Endothelial cell (in vitro differentiated cells): ENCODE results near the gene PAPPA2. TPM values are rescaled to one million over a fixed set of nuclear protein-coding genes. Genes with fewer than 3 reads are reported as not detected.

ENCODE experiments used
- DNase-seq: peaks from one replicate; pipeline ENCODE4 v3.0.0; 2021; ENCODE audit warnings: low spot score
- H3K27ac Mint-ChIP-seq: one replicate; pipeline ENCODE4 v1.8.0; 2021; ENCODE audit warnings: mixed read lengths, inconsistent platforms; ENCODE audit not compliant: unreplicated experiment
- H3K27me3 Mint-ChIP-seq: one replicate; pipeline ENCODE4 v1.8.0; 2021; ENCODE audit warnings: mild to moderate bottlenecking, moderate library complexity, mixed read lengths, inconsistent platforms; ENCODE audit not compliant: unreplicated experiment
- H3K36me3 Mint-ChIP-seq: one replicate; pipeline ENCODE4 v1.8.0; 2021; ENCODE audit warnings: mild to moderate bottlenecking, low read depth, mixed read lengths, inconsistent platforms; ENCODE audit not compliant: unreplicated experiment
- H3K4me1 Mint-ChIP-seq: one replicate; pipeline ENCODE4 v1.8.0; 2021; ENCODE audit warnings: mild to moderate bottlenecking, mixed read lengths, inconsistent platforms; ENCODE audit not compliant: unreplicated experiment
- H3K4me3 Mint-ChIP-seq: one replicate; pipeline ENCODE4 v1.8.0; 2021; ENCODE audit warnings: mild to moderate bottlenecking, mixed read lengths, inconsistent platforms; ENCODE audit not compliant: unreplicated experiment
- H3K9me3 Mint-ChIP-seq: one replicate; pipeline ENCODE4 v1.8.0; 2021; ENCODE audit warnings: mixed read lengths, inconsistent platforms; ENCODE audit not compliant: unreplicated experiment
- total RNA-seq: library from RNA; stranded (reverse); fragmentation: NEBNext Ultra II Directional; extraction: Animal tissue kit (Norgen Biotek cat#: 25700); gene quantifications from one replicate; pipeline ENCODE4 v1.2.1, GENCODE V29; 2021; ENCODE audit not compliant: unreplicated experiment
- TF ChIP-seq, protein P1 (sequence below): fragments of 200-600 bp; sonication (generic); IDR thresholded peaks from one replicate; pipeline ENCODE4 v1.5.0; 2021; ENCODE audit warnings: antibody characterized with exemption; ENCODE audit not compliant: unreplicated experiment

Gene PAPPA2
- total RNA-seq, 1 donor from 2014 or later: 0.33 TPM

- DNase-seq: no peak
- H3K9me3 Mint-ChIP-seq: no peaks in the 10 kb centered on the region
- peaks cover 6% of the 10 kb centered on the region for H3K27me3 Mint-ChIP-seq
- no peak overlapping the region for H3K4me3 Mint-ChIP-seq
- TF ChIP-seq, protein P1, sequence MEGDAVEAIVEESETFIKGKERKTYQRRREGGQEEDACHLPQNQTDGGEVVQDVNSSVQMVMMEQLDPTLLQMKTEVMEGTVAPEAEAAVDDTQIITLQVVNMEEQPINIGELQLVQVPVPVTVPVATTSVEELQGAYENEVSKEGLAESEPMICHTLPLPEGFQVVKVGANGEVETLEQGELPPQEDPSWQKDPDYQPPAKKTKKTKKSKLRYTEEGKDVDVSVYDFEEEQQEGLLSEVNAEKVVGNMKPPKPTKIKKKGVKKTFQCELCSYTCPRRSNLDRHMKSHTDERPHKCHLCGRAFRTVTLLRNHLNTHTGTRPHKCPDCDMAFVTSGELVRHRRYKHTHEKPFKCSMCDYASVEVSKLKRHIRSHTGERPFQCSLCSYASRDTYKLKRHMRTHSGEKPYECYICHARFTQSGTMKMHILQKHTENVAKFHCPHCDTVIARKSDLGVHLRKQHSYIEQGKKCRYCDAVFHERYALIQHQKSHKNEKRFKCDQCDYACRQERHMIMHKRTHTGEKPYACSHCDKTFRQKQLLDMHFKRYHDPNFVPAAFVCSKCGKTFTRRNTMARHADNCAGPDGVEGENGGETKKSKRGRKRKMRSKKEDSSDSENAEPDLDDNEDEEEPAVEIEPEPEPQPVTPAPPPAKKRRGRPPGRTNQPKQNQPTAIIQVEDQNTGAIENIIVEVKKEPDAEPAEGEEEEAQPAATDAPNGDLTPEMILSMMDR: no peak
- no peak overlapping the region for H3K27ac Mint-ChIP-seq
- H3K36me3 Mint-ChIP-seq: no peaks in the 10 kb centered on the region
- H3K4me1 Mint-ChIP-seq: no peaks in the 10 kb centered on the region
Observed at GRCh38 chr1:176702901-176703300, 239.9 kb downstream of the PAPPA2 start.

DNA sequence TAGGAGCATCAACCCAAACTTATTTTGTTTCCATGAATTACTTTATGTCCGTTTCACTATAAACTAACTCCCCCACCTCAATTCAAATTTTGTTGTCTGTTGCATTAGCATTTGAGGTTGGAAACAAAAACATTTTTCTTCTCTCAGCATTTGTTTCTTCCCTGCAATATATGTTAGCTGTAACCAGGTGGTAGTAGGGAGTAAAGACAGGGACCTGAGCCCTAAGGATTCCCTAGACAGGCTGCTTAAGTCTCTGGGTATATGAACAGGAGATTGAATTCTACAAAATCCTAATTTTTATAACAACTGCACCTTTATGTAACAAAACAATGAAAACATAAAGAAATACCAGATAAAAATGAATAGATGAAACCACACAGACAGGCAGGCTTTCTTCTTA lies 242.6 kb downstream of the PAPPA2 start:
- Mint-ChIP-seq H3K4me3 (no peak overlapping the region), H3K27ac (no peak overlapping the region), H3K27me3 (peaks cover 3% of the 10 kb centered on the region), H3K4me1 (no peaks in the 10 kb centered on the region), H3K36me3 (no peaks in the 10 kb centered on the region), H3K9me3 (no peaks in the 10 kb centered on the region)
- TF ChIP-seq, protein P1: no peak
- no peak for DNase-seq

DNA sequence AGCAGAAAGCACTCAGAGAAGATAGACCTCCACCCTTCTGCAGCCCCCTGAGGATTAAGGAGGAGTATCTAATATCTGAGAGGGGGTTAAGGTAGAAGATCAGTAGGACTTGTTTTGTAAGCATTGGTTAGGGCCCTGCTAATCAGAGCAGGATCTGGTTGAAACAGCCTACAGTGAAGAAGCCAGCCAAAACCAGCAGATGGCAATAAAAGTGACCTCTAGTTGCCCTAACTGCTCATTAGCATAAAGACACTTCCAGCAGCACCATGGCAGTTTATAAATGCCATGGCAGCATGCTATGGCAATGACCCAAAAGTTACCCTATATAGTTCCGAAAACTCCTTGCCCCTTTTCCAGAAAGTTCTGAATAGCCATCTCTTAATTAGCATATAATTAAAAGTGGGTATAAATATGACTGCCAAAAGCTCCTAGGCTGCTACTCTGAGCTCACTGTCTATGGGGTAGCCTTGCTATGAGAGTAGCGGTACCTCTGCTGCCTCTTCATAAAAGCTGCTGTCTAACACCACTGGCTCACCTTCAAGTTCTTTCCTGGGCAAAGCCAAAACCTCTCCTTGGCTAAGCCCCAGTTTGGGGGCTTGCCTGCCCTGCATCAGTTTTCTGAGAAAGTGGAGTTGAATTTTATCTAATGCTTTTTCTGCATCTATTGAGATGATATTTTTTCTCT lies 254.2 kb downstream of the PAPPA2 start:
- Mint-ChIP-seq H3K4me1 (peaks cover 2% of the 10 kb centered on the region), H3K9me3 (no peaks in the 10 kb centered on the region)

DNA sequence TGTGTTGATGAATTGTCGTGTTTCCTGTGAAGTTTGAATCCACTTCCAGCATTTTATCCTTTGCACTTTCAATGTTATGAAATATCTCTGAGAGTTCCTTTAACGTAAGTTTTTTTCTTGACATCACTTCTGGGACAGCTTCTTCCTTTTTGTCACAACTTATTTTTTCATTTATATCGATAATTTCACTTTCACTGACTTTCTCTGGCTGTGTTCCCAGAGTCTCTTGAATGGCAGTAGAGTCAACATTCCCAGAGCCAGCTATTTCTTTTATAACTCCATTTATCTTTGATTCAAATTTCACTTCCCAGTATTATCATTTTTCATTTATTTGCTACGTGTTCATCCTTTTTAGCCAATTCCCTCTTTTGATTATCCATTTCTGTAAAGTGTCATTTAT lies 256.5 kb downstream of the PAPPA2 start:
- no peaks in the 10 kb centered on the region for H3K27me3 Mint-ChIP-seq
- no peaks in the 10 kb centered on the region for H3K36me3 Mint-ChIP-seq
- H3K4me3 Mint-ChIP-seq: no peak overlapping the region
- H3K27ac Mint-ChIP-seq: no peak overlapping the region
- no peaks in the 10 kb centered on the region for H3K9me3 Mint-ChIP-seq
- TF ChIP-seq, protein P1: no peak
- no peak for DNase-seq
- peaks cover 2% of the 10 kb centered on the region for H3K4me1 Mint-ChIP-seq

More for the DNA sequence above, 254.2 kb downstream of the PAPPA2 start:
- TF ChIP-seq, protein P1: no peak
- Mint-ChIP-seq H3K27me3 (no peaks in the 10 kb centered on the region), H3K36me3 (no peaks in the 10 kb centered on the region), H3K27ac (no peak overlapping the region), H3K4me3 (no peak overlapping the region)
- no peak for DNase-seq

GRCh38 chr1:176720838-176721237 lies 257.9 kb downstream of the PAPPA2 start:
- Mint-ChIP-seq H3K27me3 (no peaks in the 10 kb centered on the region), H3K27ac (no peak overlapping the region), H3K9me3 (no peaks in the 10 kb centered on the region), H3K36me3 (no peaks in the 10 kb centered on the region), H3K4me1 (peaks cover 2% of the 10 kb centered on the region), H3K4me3 (no peak overlapping the region)
- DNase-seq: no peak
- TF ChIP-seq, protein P1: no peak
